Ovary (tissue), 9 donors: ENCODE data around the gene SZRD1. TPM values are rescaled to one million over a fixed set of nuclear protein-coding genes. Genes with fewer than 3 reads are reported as not detected.

Experiments used
- DNase-seq, 5 donors: peaks; one replicate each; pipeline ENCODE4 v3.0.0-alpha.2; 2019 to 2020
- H3K27ac ChIP-seq, 2 donors: fragments of 200-600 bp; one replicate each; pipeline versions ENCODE4 v1.5.1 to v1.8.0; 2019 to 2022
- H3K27me3 ChIP-seq: fragments of 200-600 bp; one replicate; pipeline ENCODE4 v1.8.0; 2022
- H3K36me3 ChIP-seq: fragments of 200-600 bp; sonication (generic); one replicate; pipeline ENCODE4 v1.5.1; 2019
- H3K4me1 ChIP-seq: one replicate; pipeline ENCODE4 v1.8.1; 2013; ENCODE audit warnings: mild to moderate bottlenecking, moderate library complexity; ENCODE audit not compliant: insufficient read depth
- H3K4me3 ChIP-seq: fragments of 200-600 bp; sonication (generic); one replicate; pipeline ENCODE4 v1.5.1; 2017
- H3K9me3 ChIP-seq, 2 donors: fragments of 200-600 bp in 1 of 2; sonication (generic) in 1 of 2; one replicate each; pipeline versions ENCODE4 v1.5.1 to v1.8.1; 2013 to 2019; ENCODE audit warnings: mild to moderate bottlenecking in 1 of 2, moderate library complexity in 1 of 2
- EP300 ChIP-seq: sonication (generic); formaldehyde crosslinking; IDR thresholded peaks from one replicate; pipeline ENCODE4 v1.6.1; 2017; ENCODE audit warnings: antibody characterized with exemption
- POLR2A ChIP-seq: fragments of 450-650 bp; IDR thresholded peaks from one replicate; pipeline ENCODE4 v1.6.1; 2017; ENCODE audit warnings: antibody characterized with exemption, mild to moderate bottlenecking, moderate library complexity
- WGBS, 3 donors: extraction: QIAGEN DNeasy Blood & Tissue Kit in 1 of 3; methylation state at CpG; one replicate each; pipeline versions ENCODE4 v1.1.5 to v1.1.7; 2013 to 2017; 5-methylcytosine and 5-hydroxymethylcytosine counted together
- intact Hi-C, 4 donors: fragments of 100-400 bp; cut with DNase I; formaldehyde crosslinking; loops; one replicate each; pipeline versions ENCODE4 v1.11.0 to v1.15.1; 2022 to 2023
- polyA plus RNA-seq, 2 donors: library from polyadenylated mRNA; stranded (reverse); fragments of 200-250 nt in 1 of 2; fragments of 350-450 nt in 1 of 2; fragmentation: Illumina TruSeq in 1 of 2; extraction: RNeasy Lipid Tissue Mini Kit (QIAGEN cat#74804) in 1 of 2; gene quantifications; one replicate each; pipeline ENCODE4 v1.2.3, GENCODE V29; 2013 to 2014
- total RNA-seq, 7 donors: library from RNA; depleted of rRNA in 2 of 7; stranded (reverse); fragments of >200 nt in 2 of 7; fragmentation: NEBNext Ultra II Directional in 3 of 7; extraction: Animal tissue kit (Norgen Biotek cat#: 25700) in 3 of 7; gene quantifications; one replicate each; pipeline versions ENCODE4 v1.1.0 to v1.2.4, GENCODE V29; 2016 to 2023
- TF ChIP-seq, protein P1 (sequence below), 3 donors: fragments of 450-650 bp in 2 of 3; fragments of 200-600 bp in 1 of 3; IDR thresholded peaks; one replicate each; pipeline versions ENCODE4 v1.5.1 to v1.8.0; 2016 to 2022; ENCODE audit warnings: antibody characterized with exemption in 3 of 3, mild to moderate bottlenecking in 1 of 3
- donor health status: DM: no; HTN: no; CAD: no; lungs with moderate emphysema.
- donor health status: DM: no; HTN: no; CAD: no.
- donor health status: Bipolar disorder and iron deficiency.
- donor health status: DM: yes; HTN: yes; CAD: no.
- donor health status: DM: no; HTN: no; CAD: no.
- donor health status: DM: yes; HTN: yes; CAD: no.

The SZRD1 gene
- total and polyA plus RNA-seq, 9 donors, result 45.3 to 152 (median 120) TPM

DNA sequence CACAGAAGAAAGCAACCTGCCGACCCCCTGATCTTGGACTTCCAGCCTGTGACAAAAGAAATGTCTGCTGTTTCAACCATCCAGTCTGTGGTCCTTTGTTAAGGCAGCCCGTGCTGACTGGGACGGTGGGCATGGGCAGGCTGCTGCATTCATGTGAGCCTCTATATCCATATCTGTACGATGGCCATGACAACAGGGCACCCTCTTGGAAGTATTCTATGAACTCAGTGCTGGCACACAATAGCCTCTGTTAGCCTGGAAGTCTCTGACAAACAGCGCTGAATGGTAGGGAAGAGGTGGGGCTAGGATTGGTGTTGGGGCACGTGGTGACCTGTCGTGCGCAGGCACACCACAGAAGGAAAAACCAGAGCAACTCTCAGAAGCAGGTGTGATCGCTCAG is 39.8 kb downstream of the SZRD1 start:
- DNase-seq, result no peak
- H3K27me3 ChIP-seq, result no peaks in the 10 kb centered on the region
- intact Hi-C loops, result no loop called here
- H3K36me3 ChIP-seq, result no peaks in the 10 kb centered on the region
- 83 to 88% (median 86%) methylated on average over 9 of the region's 9 CpGs for WGBS, 3 donors
- H3K27ac ChIP-seq, result no peak overlapping the region
- H3K4me1 ChIP-seq, result no peaks in the 10 kb centered on the region
- H3K9me3 ChIP-seq, result no peaks in the 10 kb centered on the region
- TF ChIP-seq, protein P1, sequence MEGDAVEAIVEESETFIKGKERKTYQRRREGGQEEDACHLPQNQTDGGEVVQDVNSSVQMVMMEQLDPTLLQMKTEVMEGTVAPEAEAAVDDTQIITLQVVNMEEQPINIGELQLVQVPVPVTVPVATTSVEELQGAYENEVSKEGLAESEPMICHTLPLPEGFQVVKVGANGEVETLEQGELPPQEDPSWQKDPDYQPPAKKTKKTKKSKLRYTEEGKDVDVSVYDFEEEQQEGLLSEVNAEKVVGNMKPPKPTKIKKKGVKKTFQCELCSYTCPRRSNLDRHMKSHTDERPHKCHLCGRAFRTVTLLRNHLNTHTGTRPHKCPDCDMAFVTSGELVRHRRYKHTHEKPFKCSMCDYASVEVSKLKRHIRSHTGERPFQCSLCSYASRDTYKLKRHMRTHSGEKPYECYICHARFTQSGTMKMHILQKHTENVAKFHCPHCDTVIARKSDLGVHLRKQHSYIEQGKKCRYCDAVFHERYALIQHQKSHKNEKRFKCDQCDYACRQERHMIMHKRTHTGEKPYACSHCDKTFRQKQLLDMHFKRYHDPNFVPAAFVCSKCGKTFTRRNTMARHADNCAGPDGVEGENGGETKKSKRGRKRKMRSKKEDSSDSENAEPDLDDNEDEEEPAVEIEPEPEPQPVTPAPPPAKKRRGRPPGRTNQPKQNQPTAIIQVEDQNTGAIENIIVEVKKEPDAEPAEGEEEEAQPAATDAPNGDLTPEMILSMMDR (IDR thresholded peaks at IDR 0.05), result no peak
- no peak for TF ChIP-seq EP300
- TF ChIP-seq POLR2A, result no peak
- H3K4me3 ChIP-seq, result no peak overlapping the region

GRCh38 chr1:16409536-16410152 is 42.6 kb downstream of the SZRD1 start:
- H3K9me3 ChIP-seq, result no peaks in the 10 kb centered on the region
- H3K27ac ChIP-seq, result no peak overlapping the region
- intact Hi-C loops, result no loop called here
- TF ChIP-seq, protein P1 (IDR thresholded peaks at IDR 0.05), result no peak
- TF ChIP-seq EP300 (no peak), POLR2A (no peak)
- no peaks in the 10 kb centered on the region for H3K36me3 ChIP-seq
- no peak for DNase-seq
- no peak overlapping the region for H3K4me3 ChIP-seq
- H3K4me1 ChIP-seq, result no peaks in the 10 kb centered on the region
- 83 to 91% (median 84%) methylated on average over 25 of the region's 25 CpGs for WGBS, 3 donors
- no peaks in the 10 kb centered on the region for H3K27me3 ChIP-seq

DNA sequence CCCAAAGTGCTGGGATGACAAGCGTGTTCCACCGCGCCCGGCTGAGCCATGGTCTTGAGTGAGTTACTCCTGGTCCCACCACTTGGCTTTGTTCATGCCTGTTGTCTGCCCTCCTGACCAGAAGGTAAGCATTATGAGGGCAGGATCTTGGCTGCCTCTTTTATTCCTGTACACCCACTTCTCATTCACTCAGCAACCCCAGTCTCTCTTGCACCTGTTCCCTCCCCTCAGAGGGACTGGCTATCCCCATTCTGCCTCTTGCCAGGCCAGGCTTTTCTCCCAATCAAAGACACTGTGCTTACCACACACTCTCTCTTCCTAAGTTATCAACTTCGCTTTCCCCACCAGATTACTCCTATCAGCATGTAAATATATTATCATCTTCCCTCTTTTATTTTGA is 43.8 kb downstream of the SZRD1 start:
- H3K9me3 ChIP-seq, result no peaks in the 10 kb centered on the region
- no peak for TF ChIP-seq POLR2A
- no peak for TF ChIP-seq EP300
- TF ChIP-seq, protein P1 (IDR thresholded peaks at IDR 0.05), result no peak
- intact Hi-C loops, result no loop called here

DNA sequence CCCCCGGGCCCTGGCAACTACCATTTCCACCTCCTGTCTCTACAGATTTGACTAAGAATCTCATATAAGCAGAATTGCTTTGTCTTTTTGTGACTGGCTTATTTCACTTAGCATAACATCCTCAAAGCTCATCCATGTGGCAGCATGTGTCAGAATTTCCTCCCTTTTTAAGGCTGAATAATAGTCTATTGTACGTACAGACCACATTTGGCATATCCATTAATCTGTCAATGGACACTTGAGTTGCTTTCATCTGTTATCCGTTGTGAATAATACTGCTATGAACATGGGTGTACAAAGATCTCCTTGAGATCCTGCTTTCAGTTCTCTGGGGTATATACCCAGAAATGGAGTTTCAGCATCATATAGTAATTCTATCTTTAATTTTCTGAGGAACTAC is 46.1 kb downstream of the SZRD1 start:
- Histone ChIP-seq H3K27ac (no peak overlapping the region), H3K9me3 (no peaks in the 10 kb centered on the region), H3K4me3 (no peak overlapping the region), H3K36me3 (no peaks in the 10 kb centered on the region), H3K4me1 (no peaks in the 10 kb centered on the region), H3K27me3 (no peaks in the 10 kb centered on the region)
- no peak for TF ChIP-seq POLR2A
- TF ChIP-seq, protein P1 (IDR thresholded peaks at IDR 0.05), result no peak
- TF ChIP-seq EP300, result no peak
- WGBS, 3 donors, result 81 to 88% (median 85%) methylated on average over 3 of the region's 3 CpGs
- DNase-seq, result no peak
- intact Hi-C loops, result no loop called here

More for the DNA sequence above, 43.8 kb downstream of the SZRD1 start:
- Histone ChIP-seq H3K27ac (no peak overlapping the region), H3K4me3 (no peak overlapping the region), H3K27me3 (no peaks in the 10 kb centered on the region), H3K36me3 (no peaks in the 10 kb centered on the region), H3K4me1 (no peaks in the 10 kb centered on the region)
- 90 to 94% (median 94%) methylated on average over 5 of the region's 5 CpGs for WGBS, 3 donors
- no peak for DNase-seq
